HepG2 (cell line): ENCODE results near the gene CBX2. TPM values are rescaled to one million over a fixed set of nuclear protein-coding genes. Genes with fewer than 3 reads are reported as not detected.

Experiments
- BORCS8-MEF2B ChIP-seq: sonication (generic); formaldehyde crosslinking; IDR thresholded peaks from 2 replicates; pipeline ENCODE4 v1.8.0; 2022; ENCODE audit warnings: mild to moderate bottlenecking, missing genetic modification reagents
- CBX5 ChIP-seq: sonication (generic); formaldehyde crosslinking; IDR thresholded peaks from 2 replicates; pipeline ENCODE4 v1.4.0; 2020; ENCODE audit warnings: missing genetic modification reagents, borderline replicate concordance
- ERF ChIP-seq: IDR thresholded peaks from 2 replicates; pipeline ENCODE4 v1.6.1; 2018; ENCODE audit warnings: missing biosample characterization, missing genetic modification reagents
- GATAD2A ChIP-seq: IDR thresholded peaks from 2 replicates; pipeline ENCODE4 v1.6.1; 2016
- GZF1 ChIP-seq: sonication (generic); formaldehyde crosslinking; IDR thresholded peaks from 2 replicates; pipeline ENCODE4 v1.5.1; 2020; ENCODE audit warnings: mild to moderate bottlenecking, missing genetic modification reagents
- HNRNPLL ChIP-seq: fragments of 200-400 bp; formaldehyde crosslinking; IDR thresholded peaks from 2 replicates; pipeline ENCODE4 v1.6.1; 2017; ENCODE audit warnings: mild to moderate bottlenecking, low read depth, low read length; ENCODE audit not compliant: poor library complexity, severe bottlenecking
- IRF2 ChIP-seq: IDR thresholded peaks from 2 replicates; pipeline ENCODE4 v1.6.1; 2018; ENCODE audit warnings: missing genetic modification reagents, missing compliant biosample characterization
- KDM5B ChIP-seq: sonication (generic); formaldehyde crosslinking; IDR thresholded peaks from 2 replicates; pipeline ENCODE4 v1.4.0; 2020; ENCODE audit warnings: missing genetic modification reagents, mild to moderate bottlenecking, borderline replicate concordance
- MAZ ChIP-seq, 2 experiments: sonication (generic) in 1 of 2; formaldehyde crosslinking in 1 of 2; IDR thresholded peaks; 2 replicates each; pipeline versions ENCODE4 v1.5.0 to v1.6.1; 2012 to 2020; ENCODE audit warnings: low read depth in 2 of 2, mild to moderate bottlenecking in 2 of 2, borderline replicate concordance in 1 of 2, improper control_type of control experiment in 1 of 2, low read length in 1 of 2, missing genetic modification reagents in 1 of 2, moderate library complexity in 1 of 2
- NFIB ChIP-seq: sonication (generic); formaldehyde crosslinking; IDR thresholded peaks from 2 replicates; pipeline ENCODE4 v1.9.0; 2021; ENCODE audit warnings: missing genetic modification reagents, mild to moderate bottlenecking, borderline replicate concordance
- PHF8 ChIP-seq: sonication (generic); formaldehyde crosslinking; IDR thresholded peaks from 2 replicates; pipeline ENCODE4 v1.5.0; 2020; ENCODE audit warnings: missing genetic modification reagents
- SATB2 ChIP-seq: sonication (generic); formaldehyde crosslinking; IDR thresholded peaks from 2 replicates; pipeline ENCODE4 v1.5.0; 2020; ENCODE audit warnings: missing genetic modification reagents
- SRSF1 ChIP-seq: fragments of 200-400 bp; formaldehyde crosslinking; optimal IDR thresholded peaks from 2 replicates; pipeline ENCODE3; 2017; ENCODE audit warnings: mild to moderate bottlenecking, low read depth, low read length, moderate library complexity
- SSRP1 ChIP-seq: IDR thresholded peaks from 2 replicates; pipeline ENCODE4 v1.6.1; 2016; ENCODE audit warnings: control low read depth
- TARDBP ChIP-seq: sonication (generic); formaldehyde crosslinking; IDR thresholded peaks from 2 replicates; pipeline ENCODE4 v1.8.0; 2022; ENCODE audit warnings: mild to moderate bottlenecking, missing genetic modification reagents
- TEAD3 ChIP-seq: optimal IDR thresholded peaks from 2 replicates; pipeline ENCODE3; 2016; ENCODE audit warnings: borderline replicate concordance
- TGIF2 ChIP-seq: IDR thresholded peaks from 2 replicates; pipeline ENCODE4 v1.6.1; 2016; ENCODE audit warnings: control low read depth, missing compliant biosample characterization
- U2AF2 ChIP-seq: fragments of 200-400 bp; formaldehyde crosslinking; IDR thresholded peaks from 2 replicates; pipeline ENCODE4 v1.6.1; 2017; ENCODE audit warnings: low read depth, mild to moderate bottlenecking, low read length
- ZBTB46 ChIP-seq: sonication (generic); formaldehyde crosslinking; IDR thresholded peaks from 2 replicates; pipeline ENCODE4 v1.4.0; 2020; ENCODE audit warnings: mild to moderate bottlenecking, missing genetic modification reagents, borderline replicate concordance
- ZFP90 ChIP-seq: sonication (generic); formaldehyde crosslinking; IDR thresholded peaks from 2 replicates; pipeline ENCODE4 v1.8.0; 2022; ENCODE audit warnings: missing genetic modification reagents, mild to moderate bottlenecking, inconsistent platforms, borderline replicate concordance
- ZNF207 ChIP-seq: fragments of 450-650 bp; IDR thresholded peaks from 2 replicates; pipeline ENCODE4 v1.6.1; 2016; ENCODE audit warnings: antibody characterized with exemption, borderline replicate concordance
- ZNF317 ChIP-seq: sonication (generic); formaldehyde crosslinking; IDR thresholded peaks from 2 replicates; pipeline ENCODE4 v1.5.0; 2020; ENCODE audit warnings: mild to moderate bottlenecking, missing genetic modification reagents
- ZNF350 ChIP-seq: sonication (generic); formaldehyde crosslinking; IDR thresholded peaks from 2 replicates; pipeline ENCODE4 v1.4.0; 2020; ENCODE audit warnings: mild to moderate bottlenecking, low read depth, missing genetic modification reagents, borderline replicate concordance
- ZNF558 ChIP-seq: sonication (generic); formaldehyde crosslinking; IDR thresholded peaks from 2 replicates; pipeline ENCODE4 v1.9.0; 2022; ENCODE audit warnings: mild to moderate bottlenecking, missing genetic modification reagents, borderline replicate concordance
- ZNF691 ChIP-seq: sonication (generic); formaldehyde crosslinking; IDR thresholded peaks from 2 replicates; pipeline ENCODE4 v1.4.0; 2020; ENCODE audit warnings: missing genetic modification reagents, low read depth, mild to moderate bottlenecking, borderline replicate concordance
- ZNF841 ChIP-seq: sonication (generic); formaldehyde crosslinking; IDR thresholded peaks from 2 replicates; pipeline ENCODE4 v1.8.1; 2023; ENCODE audit warnings: missing genetic modification reagents, borderline replicate concordance
- polyA plus RNA-seq, 8 experiments: library from polyadenylated mRNA; depleted of rRNA in 3 of 8; stranded (reverse) in 7 of 8; unstranded in 1 of 8; fragments of >200 nt; fragmentation: Illumina TruSeq in 4 of 8; extraction: Trizol in 4 of 8; gene quantifications; 2 replicates each; pipeline versions ENCODE4 v1.2.1 to v1.2.3, GENCODE V29; 2011 to 2016; ENCODE audit warnings: low read depth in 4 of 8, missing spikeins in 1 of 8, mixed read lengths in 1 of 8; ENCODE audit not compliant: insufficient read depth in 1 of 8
- total RNA-seq, 5 experiments: library from RNA; depleted of rRNA; stranded (reverse); fragments of >200 nt; fragmentation: Illumina TruSeq; extraction: Trizol; gene quantifications; 2 replicates each; pipeline ENCODE4 v1.2.3, GENCODE V29; 2016; ENCODE audit warnings: low read depth in 1 of 5
- TF ChIP-seq, protein P1 (sequence below): sonication (generic); formaldehyde crosslinking; IDR thresholded peaks from 2 replicates; pipeline ENCODE4 v1.8.0; 2022; ENCODE audit warnings: missing genetic modification reagents, mild to moderate bottlenecking, inconsistent platforms, borderline replicate concordance

Gene CBX2
- total and polyA plus RNA-seq, 2 of the 13 experiments (the other 11 are each of a cell fraction or from before 2014, with no cell fraction given) = 14.5 to 31.1 TPM

- TF ChIP-seq ZNF691 (CRISPR knock-in tag) (no peak), ZFP90 (CRISPR knock-in tag) (no peak), ZNF317 (CRISPR knock-in tag) (no peak), GATAD2A (no peak), BORCS8-MEF2B (CRISPR knock-in tag) (no peak), TGIF2 (CRISPR knock-in tag) (no peak), ZNF841 (no peak), ZNF558 (CRISPR knock-in tag) (no peak), SSRP1 (CRISPR knock-in tag) (no peak), ERF (CRISPR knock-in tag) (peak; percentile 21), HNRNPLL (peak; percentile 51), ZBTB46 (CRISPR knock-in tag) (no peak), TEAD3 (CRISPR knock-in tag) (no peak), SATB2 (CRISPR knock-in tag) (no peak), NFIB (CRISPR knock-in tag) (no peak), CBX5 (no peak), KDM5B (CRISPR knock-in tag) (no peak), IRF2 (CRISPR knock-in tag) (no peak), GZF1 (CRISPR knock-in tag) (no peak), MAZ (IDR thresholded peaks at IDR 0.05; ENCODE audit: borderline replicate concordance, low read depth, low read length) (no peak), MAZ (CRISPR knock-in tag; IDR thresholded peaks at IDR 0.05; ENCODE audit: low read depth) (no peak), ZNF350 (no peak), ZNF207 (no peak), SRSF1 (no peak), PHF8 (CRISPR knock-in tag) (no peak; the same call in 1 of the 2 replicates), TARDBP (CRISPR knock-in tag) (no peak), U2AF2 (no peak)
- TF ChIP-seq, protein P1, sequence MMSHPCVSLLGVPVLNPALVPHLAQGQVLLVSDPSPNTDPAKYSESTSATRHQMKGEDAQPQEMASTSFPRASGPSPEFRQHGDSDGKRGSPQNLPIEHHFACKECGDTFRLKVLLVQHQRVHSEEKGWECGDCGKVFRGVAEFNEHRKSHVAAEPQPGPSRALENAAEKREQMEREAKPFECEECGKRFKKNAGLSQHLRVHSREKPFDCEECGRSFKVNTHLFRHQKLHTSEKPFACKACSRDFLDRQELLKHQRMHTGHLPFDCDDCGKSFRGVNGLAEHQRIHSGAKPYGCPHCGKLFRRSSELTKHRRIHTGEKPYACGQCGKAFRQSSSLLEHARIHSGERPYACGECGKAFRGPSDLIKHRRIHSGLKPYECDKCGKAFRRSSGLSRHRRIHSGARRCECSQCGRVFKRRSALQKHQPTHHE (CRISPR knock-in tag) = no peak
Observed at GRCh38 chr17:79788989-79789942, 11.3 kb downstream of the CBX2 start (continued).
